Parathyroid adenoma (tissue), 2 donors: ENCODE results near the gene LRP1B.
"Not testable (repeated sequence)": the region's sequence is repeated elsewhere in the genome, so short reads cannot be mapped to it uniquely, and the experiment has no call there.

Experiments
- H2AFZ ChIP-seq: fragments of 300-600 bp; sonication (generic); one replicate; pipeline ENCODE4 v1.7.0; 2017; ENCODE audit warnings: antibody characterized with exemption, mild to moderate bottlenecking
- H3K27ac ChIP-seq: fragments of 300-600 bp; sonication (generic); one replicate; pipeline ENCODE4 v1.7.0; 2017
- H3K27me3 ChIP-seq: fragments of 300-600 bp; sonication (generic); one replicate; pipeline ENCODE4 v1.7.0; 2017; ENCODE audit warnings: low read length; ENCODE audit not compliant: control insufficient read depth, insufficient read depth
- H3K36me3 ChIP-seq: fragments of 300-600 bp; sonication (generic); one replicate; pipeline ENCODE4 v1.7.0; 2017; ENCODE audit warnings: low read length; ENCODE audit not compliant: control insufficient read depth, insufficient read depth
- H3K4me1 ChIP-seq: fragments of 300-600 bp; sonication (generic); one replicate; pipeline ENCODE4 v1.7.0; 2017; ENCODE audit warnings: control low read depth
- H3K4me2 ChIP-seq: fragments of 300-600 bp; sonication (generic); one replicate; pipeline ENCODE4 v1.7.0; 2017; ENCODE audit warnings: low read length
- H3K4me3 ChIP-seq: fragments of 300-600 bp; sonication (generic); one replicate; pipeline ENCODE4 v1.7.0; 2017; ENCODE audit warnings: low read depth, low read length
- H3K79me2 ChIP-seq: fragments of 300-600 bp; sonication (generic); one replicate; pipeline ENCODE4 v1.7.0; 2017; ENCODE audit warnings: control low read depth
- H3K9ac ChIP-seq: fragments of 300-600 bp; sonication (generic); one replicate; pipeline ENCODE4 v1.7.0; 2017; ENCODE audit warnings: mild to moderate bottlenecking
- H3K9me3 ChIP-seq: fragments of 300-600 bp; sonication (generic); one replicate; pipeline ENCODE4 v1.7.0; 2017; ENCODE audit warnings: low read length; ENCODE audit not compliant: control insufficient read depth
- CTCF ChIP-seq: fragments of 300-600 bp; sonication (generic); IDR thresholded peaks from one replicate; pipeline ENCODE4 v1.7.0; 2017; ENCODE audit warnings: antibody characterized with exemption, mild to moderate bottlenecking
- donor health status: primary hyperparathyroidism.

Gene LRP1B

GRCh38 chr2:140436936-140437335, 1693.9 kb downstream of the LRP1B start:
- no peaks in the 10 kb centered on the region for H3K27me3 ChIP-seq
- H3K9me3 ChIP-seq, result no peaks in the 10 kb centered on the region
- TF ChIP-seq CTCF, result no peak

GRCh38 chr2:140427033-140427432, 1703.8 kb downstream of the LRP1B start:
- H3K9me3 ChIP-seq, H3K27me3 ChIP-seq, H3K4me2 ChIP-seq, H3K9ac ChIP-seq, H3K4me1 ChIP-seq, H3K27ac ChIP-seq, H3K4me3 ChIP-seq, H3K79me2 ChIP-seq, H2AFZ ChIP-seq, H3K36me3 ChIP-seq: not testable (repeated sequence)

More at GRCh38 chr2:140436936-140437335, 1693.9 kb downstream of the LRP1B start:
- H2AFZ ChIP-seq, result no peak overlapping the region
- H3K9ac ChIP-seq, result no peak overlapping the region
- H3K36me3 ChIP-seq, result no peaks in the 10 kb centered on the region
- no peaks in the 10 kb centered on the region for H3K79me2 ChIP-seq
- H3K4me3 ChIP-seq, result no peak overlapping the region
- no peak overlapping the region for H3K27ac ChIP-seq
- no peaks in the 10 kb centered on the region for H3K4me1 ChIP-seq
- H3K4me2 ChIP-seq, result no peak overlapping the region

GRCh38 chr2:140424471-140424870, 1706.3 kb downstream of the LRP1B start:
- no peaks in the 10 kb centered on the region for H3K27me3 ChIP-seq
- no peak overlapping the region for H3K4me2 ChIP-seq
- H3K4me1 ChIP-seq, result no peaks in the 10 kb centered on the region
- no peak overlapping the region for H3K9ac ChIP-seq
- H3K79me2 ChIP-seq, result no peaks in the 10 kb centered on the region
- no peaks in the 10 kb centered on the region for H3K9me3 ChIP-seq
- no peak overlapping the region for H3K27ac ChIP-seq
- TF ChIP-seq CTCF, result no peak
- H2AFZ ChIP-seq, result no peak overlapping the region
- no peaks in the 10 kb centered on the region for H3K36me3 ChIP-seq
- H3K4me3 ChIP-seq, result no peak overlapping the region

- Histone ChIP-seq H3K79me2 (no peaks in the 10 kb centered on the region), H3K27ac (no peak overlapping the region), H3K9me3 (no peaks in the 10 kb centered on the region), H3K4me1 (no peaks in the 10 kb centered on the region), H3K27me3 (no peaks in the 10 kb centered on the region), H3K36me3 (no peaks in the 10 kb centered on the region), H3K4me3 (no peak overlapping the region), H3K9ac (no peak overlapping the region), H3K4me2 (no peak overlapping the region), H2AFZ (no peak overlapping the region)
- no peak for TF ChIP-seq CTCF
These were observed 1708.1 kb downstream of the LRP1B start for GRCh38 chr2:140422759-140423158.

- no peaks in the 10 kb centered on the region for H3K27me3 ChIP-seq
- H3K79me2 ChIP-seq, result no peaks in the 10 kb centered on the region
- no peak overlapping the region for H3K27ac ChIP-seq
- no peaks in the 10 kb centered on the region for H3K9me3 ChIP-seq
- no peak overlapping the region for H3K4me3 ChIP-seq
- H3K4me1 ChIP-seq, result no peaks in the 10 kb centered on the region
- no peak overlapping the region for H2AFZ ChIP-seq
- H3K4me2 ChIP-seq, result no peak overlapping the region
- H3K36me3 ChIP-seq, result no peaks in the 10 kb centered on the region
- H3K9ac ChIP-seq, result no peak overlapping the region
- no peak for TF ChIP-seq CTCF
These were observed 1713.3 kb downstream of the LRP1B start for GRCh38 chr2:140417504-140417903.
